GM21737 (cell line): ENCODE measurements around the gene REXO1.
"Not testable (repeated sequence)": the region's sequence is repeated elsewhere in the genome, so short reads cannot be mapped to it uniquely, and the experiment has no call there.

Source experiments
- ATAC-seq: cut with Tn5 transposase; IDR thresholded peaks from one replicate; pipeline ENCODE4 v1.9.1; 2021; ENCODE audit warnings: mild to moderate bottlenecking, moderate library complexity; ENCODE audit not compliant: unreplicated experiment

The REXO1 gene

GRCh38 chr19:1848399-1849131, at the start of gene REXO1:
REXO1 (minus strand) TSS chr19:1848483; CDS start chr19:1848358, 125 bp downstream.
- ATAC-seq, result peak; percentile 49

DNA sequence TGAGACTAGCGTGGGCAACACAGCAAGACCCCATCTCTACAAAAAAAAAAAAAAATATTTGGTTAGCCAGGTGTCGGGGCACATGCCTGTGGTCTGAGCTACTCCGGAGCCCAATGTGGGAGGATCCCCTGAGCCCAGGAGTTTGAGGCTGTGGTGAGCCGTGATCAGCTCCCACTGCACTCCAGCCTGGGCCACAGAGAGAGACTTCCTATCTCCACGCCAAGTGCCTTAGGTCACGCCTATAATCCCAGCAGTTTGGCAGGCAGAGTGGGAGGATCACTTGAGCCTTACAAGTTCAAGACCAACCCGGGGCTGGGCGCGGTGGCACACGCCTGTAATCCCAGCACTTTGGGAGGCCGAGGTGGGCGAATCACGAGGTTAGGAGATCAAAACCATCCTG, 48.2 kb upstream of the REXO1 start:
- no peak for ATAC-seq

DNA sequence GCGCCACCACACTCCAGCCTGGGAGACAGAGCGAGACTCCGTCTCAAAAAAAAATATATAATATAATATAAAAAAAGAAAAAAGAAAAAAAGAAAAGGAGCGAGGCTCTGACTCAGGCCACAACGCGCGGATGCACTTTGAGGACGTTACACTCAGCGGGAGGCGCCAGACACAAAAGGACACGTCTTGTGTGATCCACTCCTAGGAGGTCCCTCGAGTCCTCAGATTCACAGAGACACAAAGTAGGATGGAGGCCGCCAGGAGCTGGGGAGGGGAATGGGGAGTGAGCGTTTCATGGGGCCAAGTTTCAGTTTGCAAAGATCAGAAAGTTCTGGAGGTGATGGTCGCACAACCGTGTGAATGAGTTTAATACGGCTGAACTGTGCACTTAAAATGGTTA, 45.5 kb upstream of the REXO1 start:
- no peak for ATAC-seq

GRCh38 chr19:1889907-1890306, 41.6 kb upstream of the REXO1 start:
- no peak for ATAC-seq

DNA sequence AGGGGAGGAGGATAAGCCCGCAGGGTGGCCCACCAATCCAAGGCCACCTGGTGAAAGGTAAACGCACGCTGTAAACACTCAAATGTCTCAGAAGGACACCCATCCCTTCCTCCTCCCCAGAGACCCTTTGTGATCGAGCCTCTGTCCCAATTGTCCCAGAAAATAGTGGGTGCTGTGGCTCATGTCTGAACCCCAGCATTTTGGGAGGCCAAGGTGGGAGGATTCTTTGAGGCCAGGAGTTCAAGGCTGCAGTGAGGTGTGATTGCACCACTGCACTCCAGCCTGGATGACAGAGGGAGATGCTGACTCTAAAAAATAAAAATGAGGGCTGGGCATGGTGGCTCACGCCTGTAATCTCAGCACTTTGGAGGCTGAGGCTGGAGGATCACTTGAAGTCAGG, 40.1 kb upstream of the REXO1 start:
- no peak for ATAC-seq

- not testable (repeated sequence) for ATAC-seq
Observed at GRCh38 chr19:1886360-1886759, 38.1 kb upstream of the REXO1 start.

- peak; percentile 75 for ATAC-seq
Observed at GRCh38 chr19:1885398-1886119, 37.3 kb upstream of the REXO1 start, which contains the start of gene ABHD17A. ABHD17A (minus strand) TSS chr19:1885496; CDS start chr19:1881566, 3,930 bp downstream.

- peak; percentile 26 for ATAC-seq
Observed at GRCh38 chr19:1884719-1885334, 36.5 kb upstream of the REXO1 start.

DNA sequence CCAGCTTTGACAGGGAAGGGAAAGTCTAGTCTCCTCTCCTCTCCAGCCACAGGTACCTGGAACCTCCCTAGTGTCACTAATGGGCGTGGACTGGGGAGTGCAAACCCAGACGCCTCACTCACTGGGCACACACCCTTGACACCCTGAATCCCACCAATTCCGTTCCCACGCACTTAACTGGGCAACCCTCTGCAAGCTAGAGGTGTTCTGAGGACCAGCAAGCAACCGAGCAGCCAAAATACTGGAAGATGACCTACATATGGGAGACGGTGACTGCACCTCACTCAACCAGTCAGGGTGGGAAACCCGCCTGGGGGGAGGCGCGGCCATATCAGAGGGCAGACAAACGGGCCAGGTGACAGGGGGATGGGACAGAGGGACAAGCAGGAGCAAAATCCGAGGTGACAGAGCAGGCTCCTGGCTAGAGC, 36.0 kb upstream of the REXO1 start:
- no peak for ATAC-seq

DNA sequence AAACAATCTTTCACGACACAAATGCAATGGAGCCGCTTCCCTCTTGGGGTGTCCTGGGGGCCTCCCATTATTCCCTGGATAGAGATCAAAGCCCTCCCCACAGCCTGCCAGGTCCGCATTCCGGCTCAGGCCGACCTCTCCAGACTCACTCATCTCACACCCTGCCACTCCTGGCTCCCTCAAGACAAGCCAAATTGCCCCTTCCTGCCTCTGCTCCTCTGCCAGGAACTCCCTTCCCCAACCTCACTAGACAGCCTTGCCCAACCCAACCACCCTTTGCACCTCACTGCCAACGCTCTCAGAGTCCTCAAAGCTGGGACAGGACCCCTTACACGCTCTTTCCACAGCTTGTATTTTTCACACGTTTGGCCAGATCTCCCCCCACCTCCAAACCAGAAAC, 35.5 kb upstream of the REXO1 start:
- ATAC-seq, result no peak

GRCh38 chr19:1882786-1883692, 34.8 kb upstream of the REXO1 start:
- no peak for ATAC-seq

GRCh38 chr19:1882089-1882785, 34.0 kb upstream of the REXO1 start:
- ATAC-seq, result no peak

GRCh38 chr19:1881393-1882088, 33.3 kb upstream of the REXO1 start:
- ATAC-seq, result not testable (repeated sequence)

DNA sequence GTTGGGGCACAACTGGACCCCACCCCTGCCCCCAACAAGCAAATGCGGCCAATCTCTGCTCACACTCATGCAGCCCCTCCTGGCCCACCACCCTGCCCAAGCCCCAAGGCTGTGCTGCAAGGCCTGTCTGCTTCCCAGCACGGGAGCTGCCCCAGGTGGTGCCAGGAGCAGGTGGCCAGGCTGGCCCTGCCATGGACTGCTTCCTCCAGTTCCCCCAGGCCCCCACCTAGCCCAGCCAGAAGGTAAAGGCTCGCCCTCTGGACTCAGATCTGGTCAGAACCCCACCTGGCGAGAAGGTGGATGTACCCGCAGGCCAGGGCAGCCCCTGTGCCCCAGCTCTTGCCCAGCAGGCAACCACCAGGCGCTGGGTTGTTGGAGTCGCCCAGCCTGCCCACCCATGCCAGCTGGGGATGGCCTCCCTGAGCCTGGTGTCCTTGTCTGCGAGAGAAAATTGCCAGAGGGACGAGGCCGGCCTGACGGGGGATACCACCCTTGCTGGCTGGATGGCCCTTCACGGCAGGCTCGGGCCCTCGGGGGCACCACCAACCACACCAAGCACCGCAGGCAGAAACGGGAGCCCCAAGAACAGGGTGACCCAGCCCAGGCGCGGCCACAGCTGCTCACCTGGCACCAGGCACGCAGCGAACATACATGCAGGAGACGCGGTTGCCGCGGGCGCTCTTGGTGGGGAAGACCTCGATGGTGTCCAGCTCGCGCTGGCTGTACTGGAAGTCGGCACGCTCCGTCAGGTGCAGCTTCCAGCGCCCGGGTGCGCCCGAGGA, 32.5 kb upstream of the REXO1 start:
- ATAC-seq, result no peak

DNA sequence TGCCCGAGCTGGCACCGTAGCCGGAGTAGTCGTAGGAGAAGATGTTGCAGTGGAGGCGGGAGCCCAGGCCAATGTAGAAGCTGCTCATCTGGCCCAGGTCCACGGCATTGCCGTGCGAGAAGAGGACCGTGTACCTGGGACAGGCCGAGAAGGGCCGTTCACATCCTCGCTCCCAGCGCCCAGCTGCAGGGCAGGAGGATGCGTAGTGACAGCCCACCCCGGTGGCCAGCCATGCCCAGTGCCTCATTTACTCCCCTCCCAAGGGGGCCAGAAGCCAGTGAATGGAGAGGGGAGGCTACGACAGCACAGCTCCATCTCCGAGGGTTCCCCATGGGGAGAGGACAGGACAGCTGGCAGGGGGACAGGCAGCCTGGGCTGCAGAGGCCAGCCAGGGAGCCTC, 31.7 kb upstream of the REXO1 start:
- not testable (repeated sequence) for ATAC-seq

GRCh38 chr19:1878583-1878982, 30.3 kb upstream of the REXO1 start:
- not testable (repeated sequence) for ATAC-seq

DNA sequence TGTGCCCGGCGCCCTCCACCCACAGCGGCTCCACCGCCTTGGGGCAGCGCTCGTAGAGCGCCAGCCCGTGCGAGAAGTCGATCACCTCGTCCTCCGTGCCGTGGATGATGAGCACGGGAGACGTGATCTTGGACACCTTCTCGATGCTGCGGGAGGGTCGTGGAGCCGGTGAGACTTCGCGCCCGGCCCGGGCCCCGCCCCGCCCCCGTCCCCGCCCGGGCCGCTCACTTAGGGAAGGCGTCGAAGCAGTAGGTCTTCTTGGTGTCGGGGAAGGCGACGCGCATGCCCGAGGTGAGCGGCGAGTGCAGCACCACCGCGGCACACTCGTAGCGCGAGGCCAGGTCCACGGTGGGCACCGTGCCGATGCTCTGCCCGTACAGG, 29.0 kb upstream of the REXO1 start:
- not testable (repeated sequence) for ATAC-seq

GRCh38 chr19:1876496-1877279, 28.4 kb upstream of the REXO1 start:
- ATAC-seq, result peak; percentile 13
